SJCRH30 (cell line): ENCODE data around the gene C17orf107. TPM values are rescaled to one million over a fixed set of nuclear protein-coding genes. Genes with fewer than 3 reads are reported as not detected.

Experiments
- DNase-seq, 2 experiments: peaks; one replicate each; pipeline ENCODE4 v3.0.0-alpha.2; 2015 to 2020
- H3K27ac ChIP-seq: fragments of 250-450 bp; sonication (Bioruptor Pico); 2 replicates; pipeline ENCODE4 v1.5.1; 2020; ENCODE audit warnings: mild to moderate bottlenecking, moderate library complexity
- H3K27me3 ChIP-seq: fragments of 250-450 bp; sonication (Bioruptor Pico); 2 replicates; pipeline ENCODE4 v1.5.1; 2020; ENCODE audit warnings: mild to moderate bottlenecking, moderate library complexity
- H3K36me3 ChIP-seq: fragments of 250-450 bp; sonication (Bioruptor Pico); 2 replicates; pipeline ENCODE4 v1.5.1; 2020; ENCODE audit warnings: mild to moderate bottlenecking, moderate library complexity
- H3K4me1 ChIP-seq: fragments of 250-450 bp; sonication (Bioruptor Pico); 2 replicates; pipeline ENCODE4 v1.5.1; 2020; ENCODE audit warnings: mild to moderate bottlenecking, moderate library complexity
- H3K4me3 ChIP-seq: fragments of 250-450 bp; sonication (Bioruptor Pico); 2 replicates; pipeline ENCODE4 v1.5.1; 2020; ENCODE audit warnings: mild to moderate bottlenecking, moderate library complexity
- H3K9me3 ChIP-seq: fragments of 250-450 bp; sonication (Bioruptor Pico); replicated peaks from 2 replicates; pipeline ENCODE4 v1.5.1; 2020; ENCODE audit warnings: mild to moderate bottlenecking, moderate library complexity
- total RNA-seq: library from RNA; depleted of rRNA; stranded (reverse); fragments of >200 nt; shearing (Covaris generic); gene quantifications from 2 replicates; pipeline ENCODE4 v1.2.3, GENCODE V29; 2014

Gene C17orf107
- total RNA-seq, 1 experiment from 2014 or later: 0.16 TPM

GRCh38 chr17:4928881-4929280 lies 29.5 kb downstream of the C17orf107 start:
- DNase-seq: no peak
- no peak overlapping the region for H3K27ac ChIP-seq
- no peaks in the 10 kb centered on the region for H3K4me1 ChIP-seq
- no peaks in the 10 kb centered on the region for H3K36me3 ChIP-seq
- H3K9me3 ChIP-seq: no peaks in the 10 kb centered on the region
- H3K4me3 ChIP-seq: no peak overlapping the region
- H3K27me3 ChIP-seq: no peaks in the 10 kb centered on the region

- Histone ChIP-seq H3K9me3 (no peaks in the 10 kb centered on the region), H3K4me3 (no peak within 1 kb of the TSS), H3K36me3 (no peaks in the 10 kb centered on the region), H3K4me1 (no peaks in the 10 kb centered on the region), H3K27me3 (no peaks in the 10 kb centered on the region), H3K27ac (no peak within 1 kb of the TSS)
- no peak for DNase-seq
Measured at GRCh38 chr17:4931963-4932362, 32.6 kb downstream of the C17orf107 start, which contains the start of gene GP1BA. Gene GP1BA (plus strand): TSS chr17:4932277. CDS start chr17:4932605, 328 bp downstream.

GRCh38 chr17:4932756-4933155 lies 33.4 kb downstream of the C17orf107 start:
- no peaks in the 10 kb centered on the region for H3K27me3 ChIP-seq
- H3K27ac ChIP-seq: no peak overlapping the region
- no peak overlapping the region for H3K4me3 ChIP-seq
- no peak for DNase-seq
- no peaks in the 10 kb centered on the region for H3K9me3 ChIP-seq
- no peaks in the 10 kb centered on the region for H3K4me1 ChIP-seq
- H3K36me3 ChIP-seq: peaks cover 4% of the 10 kb centered on the region; the same call in 1 of the 2 replicates

GRCh38 chr17:4933646-4934045 lies 34.3 kb downstream of the C17orf107 start:
- DNase-seq: no peak
- no peaks in the 10 kb centered on the region for H3K4me1 ChIP-seq
- H3K9me3 ChIP-seq: no peaks in the 10 kb centered on the region
- no peak overlapping the region for H3K4me3 ChIP-seq
- H3K36me3 ChIP-seq: peaks cover 4% of the 10 kb centered on the region; the same call in 1 of the 2 replicates
- H3K27ac ChIP-seq: no peak overlapping the region
- no peaks in the 10 kb centered on the region for H3K27me3 ChIP-seq

- no peak overlapping the region for H3K4me3 ChIP-seq
- peak; percentile 37 to 53 for DNase-seq
- H3K36me3 ChIP-seq: peaks cover 4% of the 10 kb centered on the region; the same call in 1 of the 2 replicates
- no peaks in the 10 kb centered on the region for H3K27me3 ChIP-seq
- no peak overlapping the region for H3K27ac ChIP-seq
- no peaks in the 10 kb centered on the region for H3K9me3 ChIP-seq
- no peaks in the 10 kb centered on the region for H3K4me1 ChIP-seq
Measured at GRCh38 chr17:4934173-4934979, 35.0 kb downstream of the C17orf107 start.

- H3K27ac ChIP-seq: no peak overlapping the region
- no peak for DNase-seq
- H3K4me1 ChIP-seq: no peaks in the 10 kb centered on the region
- no peak overlapping the region for H3K4me3 ChIP-seq
- peaks cover 4% of the 10 kb centered on the region; the same call in 1 of the 2 replicates for H3K36me3 ChIP-seq
- H3K27me3 ChIP-seq: no peaks in the 10 kb centered on the region
- no peaks in the 10 kb centered on the region for H3K9me3 ChIP-seq
Measured at GRCh38 chr17:4935650-4936049, 36.3 kb downstream of the C17orf107 start.

- H3K9me3 ChIP-seq: no peaks in the 10 kb centered on the region
- H3K27ac ChIP-seq: no peak overlapping the region
- no peaks in the 10 kb centered on the region for H3K27me3 ChIP-seq
- peaks cover 4% of the 10 kb centered on the region; the same call in 1 of the 2 replicates for H3K36me3 ChIP-seq
- no peaks in the 10 kb centered on the region; the same call in 1 of the 2 replicates for H3K4me1 ChIP-seq
- no peak for DNase-seq
- H3K4me3 ChIP-seq: no peak overlapping the region
Measured at GRCh38 chr17:4936436-4936835, 37.1 kb downstream of the C17orf107 start.

- no peaks in the 10 kb centered on the region; the same call in 1 of the 2 replicates for H3K4me1 ChIP-seq
- H3K27me3 ChIP-seq: no peaks in the 10 kb centered on the region
- no peak overlapping the region for H3K27ac ChIP-seq
- H3K36me3 ChIP-seq: peaks cover 4% of the 10 kb centered on the region; the same call in 1 of the 2 replicates
- H3K9me3 ChIP-seq: no peaks in the 10 kb centered on the region
- DNase-seq: no peak
- no peak overlapping the region for H3K4me3 ChIP-seq
Measured at GRCh38 chr17:4937553-4937952, 38.2 kb downstream of the C17orf107 start.

GRCh38 chr17:4938069-4938491 lies 38.7 kb downstream of the C17orf107 start:
- Histone ChIP-seq H3K4me3 (no peak overlapping the region), H3K27me3 (no peaks in the 10 kb centered on the region), H3K4me1 (no peaks in the 10 kb centered on the region; the same call in 1 of the 2 replicates), H3K9me3 (no peaks in the 10 kb centered on the region), H3K36me3 (peaks cover 4% of the 10 kb centered on the region; the same call in 1 of the 2 replicates), H3K27ac (no peak overlapping the region)
- DNase-seq: no peak

GRCh38 chr17:4938688-4939545 lies 39.6 kb downstream of the C17orf107 start:
- Histone ChIP-seq H3K36me3 (peaks cover 7% of the 10 kb centered on the region), H3K27me3 (no peaks in the 10 kb centered on the region), H3K4me1 (no peaks in the 10 kb centered on the region; the same call in 1 of the 2 replicates), H3K9me3 (no peaks in the 10 kb centered on the region), H3K4me3 (peak overlapping the region; percentile 67), H3K27ac (peak overlapping the region; percentile 90)
- DNase-seq: no peak

- peaks cover 12% of the 10 kb centered on the region for H3K36me3 ChIP-seq
- no peaks in the 10 kb centered on the region for H3K9me3 ChIP-seq
- DNase-seq: no peak
Measured at GRCh38 chr17:4939546-4939795, 40.1 kb downstream of the C17orf107 start.

GRCh38 chr17:4939796-4940554 lies 40.6 kb downstream of the C17orf107 start, which contains the start of the genes RNF167 and SLC25A11:
Gene RNF167 (plus strand): TSS chr17:4940268. CDS start chr17:4940910, 642 bp downstream.
Gene SLC25A11 (minus strand): TSS chr17:4940046. CDS start chr17:4939910, 136 bp downstream.
- H3K36me3 ChIP-seq: peaks cover 17% of the 10 kb centered on the region
- peak within 1 kb of the TSS; percentile 90 for H3K27ac ChIP-seq

More at GRCh38 chr17:4939546-4939795, 40.1 kb downstream of the C17orf107 start:
- Histone ChIP-seq H3K4me1 (no peaks in the 10 kb centered on the region; the same call in 1 of the 2 replicates), H3K27me3 (no peaks in the 10 kb centered on the region), H3K4me3 (peak overlapping the region; percentile 67), H3K27ac (peak overlapping the region; percentile 90)

GRCh38 chr17:4940555-4941318 lies 41.4 kb downstream of the C17orf107 start:
- Histone ChIP-seq H3K36me3 (peaks cover 24% of the 10 kb centered on the region), H3K27ac (peak overlapping the region; percentile 90), H3K27me3 (no peaks in the 10 kb centered on the region), H3K4me1 (peaks cover 12% of the 10 kb centered on the region), H3K9me3 (no peaks in the 10 kb centered on the region), H3K4me3 (peak overlapping the region; percentile 67)
- DNase-seq: peak in 1 of 2 experiments; percentile 81

More at GRCh38 chr17:4939796-4940554, 40.6 kb downstream of the C17orf107 start, which contains the start of the genes RNF167 and SLC25A11:
- H3K27me3 ChIP-seq: no peaks in the 10 kb centered on the region
- H3K4me3 ChIP-seq: peak within 1 kb of the TSS; percentile 67
- H3K9me3 ChIP-seq: no peaks in the 10 kb centered on the region
- peaks cover 4% of the 10 kb centered on the region for H3K4me1 ChIP-seq
- DNase-seq: peak; percentile 95 to 97
